Measurements from ENCODE around the gene ZACN. TPM values are rescaled to one million over a fixed set of nuclear protein-coding genes. Genes with fewer than 3 reads are reported as not detected.
"Not testable (repeated sequence)": the region's sequence is repeated elsewhere in the genome, so short reads cannot be mapped to it uniquely, and the experiment has no call there.

ZACN gene
- total and polyA plus RNA-seq, 12 donors, result 0.06 to 3.3 (median 0.19) TPM; not detected in 7

DNA sequence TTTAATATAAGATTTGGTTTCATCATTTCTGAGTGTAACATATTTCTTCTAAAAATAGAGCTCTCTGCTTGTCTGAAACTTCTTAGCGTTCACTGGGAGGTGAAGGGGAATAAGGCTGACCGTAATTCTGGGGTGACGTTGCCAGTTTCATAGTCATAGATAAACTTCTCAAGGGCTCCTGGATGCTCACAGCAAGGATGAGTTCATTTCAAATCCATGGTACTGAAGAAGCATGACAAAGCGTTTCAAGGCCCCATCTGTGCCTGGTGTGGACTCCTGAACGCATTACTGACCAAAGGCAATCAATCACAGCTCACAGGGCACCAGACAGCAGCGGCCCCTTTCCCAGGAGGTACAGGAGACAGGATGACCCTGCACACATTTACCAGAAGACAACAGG, 39.9 kb upstream of the ZACN start:
- H3K4me3 ChIP-seq, result no peak overlapping the region
- TF ChIP-seq CTCF (IDR thresholded peaks at IDR 0.05) (no peak), POLR2A (IDR thresholded peaks at IDR 0.05) (no peak)
- 35 to 56% (median 46%) methylated on average over 4 to 6 of the region's 6 CpGs for WGBS, 4 donors
- no peaks in the 10 kb centered on the region for H3K27me3 ChIP-seq
- H3K4me1 ChIP-seq (replicated peaks in 1 of 2), result peaks cover 0 to 10% of the 10 kb centered on the region in 2 donors
- H3K9me3 ChIP-seq (replicated peaks in 1 of 3), result no peaks in the 10 kb centered on the region
- peak in 5 of 7 donors; percentile 45 to 85 (median 64) for DNase-seq
- intact Hi-C loops (cut with DNase I), result no loop called here
- peaks cover 0 to 53% of the 10 kb centered on the region in 2 donors for H3K36me3 ChIP-seq (replicated peaks in 1 of 2)
- H3K27ac ChIP-seq, result peak overlapping the region in 2 of 5 donors; percentile 54 to 80

GRCh38 chr17:76040376-76040775, 38.6 kb upstream of the ZACN start:
- Histone ChIP-seq H3K36me3 (replicated peaks in 1 of 2) (peaks cover 0 to 66% of the 10 kb centered on the region in 2 donors), H3K27me3 (no peaks in the 10 kb centered on the region), H3K27ac (peak overlapping the region in 1 of 5 donors; percentile 80), H3K4me3 (no peak overlapping the region), H3K4me1 (replicated peaks in 1 of 2) (peaks cover 0 to 4% of the 10 kb centered on the region in 2 donors), H3K9me3 (replicated peaks in 1 of 3) (no peaks in the 10 kb centered on the region)
- WGBS, 4 donors, result 75 to 87% (median 81%) methylated on average over 6 of the region's 6 CpGs
- intact Hi-C loops (cut with DNase I), result no loop called here
- TF ChIP-seq CTCF (IDR thresholded peaks at IDR 0.05) (no peak), POLR2A (IDR thresholded peaks at IDR 0.05) (no peak)
- DNase-seq, result no peak

DNA sequence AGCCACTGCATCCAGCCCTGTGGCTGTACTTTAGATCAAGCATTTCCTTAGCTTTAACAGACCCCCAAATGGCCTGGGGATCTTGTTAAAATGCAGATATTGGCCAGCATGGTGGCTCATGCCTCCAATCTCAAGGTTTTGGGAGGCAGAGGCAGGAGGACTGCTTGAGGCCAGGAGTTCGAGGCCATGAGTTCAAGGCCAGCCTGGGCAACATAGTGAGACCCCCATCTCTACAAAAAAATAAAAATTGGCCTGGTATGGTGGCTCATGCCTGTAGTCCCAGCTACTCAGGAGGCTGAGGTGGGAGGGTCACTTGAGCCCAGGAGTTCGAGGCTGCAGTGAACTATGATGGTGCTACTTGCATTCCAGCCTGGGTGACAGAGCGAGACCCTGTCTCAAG, 36.1 kb upstream of the ZACN start:
- H3K4me3 ChIP-seq; intact Hi-C loops (cut with DNase I); H3K27ac ChIP-seq; H3K27me3 ChIP-seq; DNase-seq; H3K4me1 ChIP-seq (replicated peaks in 1 of 2); H3K9me3 ChIP-seq (replicated peaks in 1 of 3): not testable (repeated sequence)
- 91 to 96% (median 92%) methylated on average over 3 of the region's 3 CpGs for WGBS, 4 donors
- peaks cover 0 to 91% of the 10 kb centered on the region in 2 donors for H3K36me3 ChIP-seq (replicated peaks in 1 of 2)

DNA sequence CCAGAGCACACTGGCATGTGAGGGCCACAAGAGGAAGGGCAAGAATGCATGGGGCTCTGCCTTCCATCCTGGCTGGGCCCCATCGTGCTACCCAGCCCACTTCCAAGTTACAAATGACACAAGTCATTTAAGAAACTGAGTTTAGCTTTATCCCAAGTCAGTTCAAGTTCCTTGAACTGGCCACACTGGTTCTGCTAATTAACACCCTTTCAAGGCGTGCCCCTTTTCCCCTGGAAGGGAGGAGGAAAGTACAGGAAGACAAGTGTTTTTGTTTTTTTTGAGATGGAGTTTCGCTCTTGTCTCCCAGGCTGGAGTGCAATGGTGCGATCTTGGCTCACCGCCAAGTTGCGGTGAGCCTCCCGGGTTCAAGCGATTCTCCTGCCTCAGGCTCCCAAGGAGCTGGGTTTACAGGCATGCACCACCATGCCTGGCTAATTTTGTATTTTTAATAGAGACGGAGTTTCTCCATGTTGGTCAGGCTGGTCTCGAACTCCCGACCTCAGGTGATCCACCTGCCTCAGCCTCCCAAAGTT, 34.4 kb upstream of the ZACN start:
- H3K36me3 ChIP-seq (replicated peaks in 1 of 2), result peaks cover 0 to 100% of the 10 kb centered on the region in 2 donors
- DNase-seq; H3K4me1 ChIP-seq (replicated peaks in 1 of 2); H3K27ac ChIP-seq; H3K4me3 ChIP-seq; H3K9me3 ChIP-seq (replicated peaks in 1 of 3); intact Hi-C loops (cut with DNase I); H3K27me3 ChIP-seq: not testable (repeated sequence)
- WGBS, 4 donors, result 69 to 75% (median 72%) methylated on average over 9 to 11 of the region's 11 CpGs

- no peak overlapping the region for H3K27ac ChIP-seq
- H3K27me3 ChIP-seq, result no peaks in the 10 kb centered on the region
- peaks cover 0 to 99% of the 10 kb centered on the region in 2 donors for H3K36me3 ChIP-seq (replicated peaks in 1 of 2)
- H3K9me3 ChIP-seq (replicated peaks in 1 of 3), result no peaks in the 10 kb centered on the region
- intact Hi-C loops (cut with DNase I), result no loop called here
- 83 to 91% (median 87%) methylated on average over 5 to 8 of the region's 8 CpGs for WGBS, 4 donors
- no peaks in the 10 kb centered on the region for H3K4me1 ChIP-seq (replicated peaks in 1 of 2)
- TF ChIP-seq POLR2A (IDR thresholded peaks at IDR 0.05) (no peak), CTCF (IDR thresholded peaks at IDR 0.05) (no peak)
- no peak overlapping the region for H3K4me3 ChIP-seq
- DNase-seq, result no peak
These were observed 32.9 kb upstream of the ZACN start for GRCh38 chr17:76046064-76046463.
